HG03060 (cell line): ENCODE measurements around the gene KIF21B.

Experiments
- ATAC-seq: cut with Tn5 transposase; IDR thresholded peaks from one replicate; pipeline ENCODE4 v1.9.1; 2021; ENCODE audit warnings: low read depth, moderate number of reproducible peaks; ENCODE audit not compliant: unreplicated experiment

Gene KIF21B

GRCh38 chr1:201000391-201000790 lies 23.1 kb downstream of the KIF21B start:
- ATAC-seq, result no peak

- ATAC-seq, result no peak
These were observed 23.8 kb downstream of the KIF21B start for GRCh38 chr1:200999667-201000066.

DNA sequence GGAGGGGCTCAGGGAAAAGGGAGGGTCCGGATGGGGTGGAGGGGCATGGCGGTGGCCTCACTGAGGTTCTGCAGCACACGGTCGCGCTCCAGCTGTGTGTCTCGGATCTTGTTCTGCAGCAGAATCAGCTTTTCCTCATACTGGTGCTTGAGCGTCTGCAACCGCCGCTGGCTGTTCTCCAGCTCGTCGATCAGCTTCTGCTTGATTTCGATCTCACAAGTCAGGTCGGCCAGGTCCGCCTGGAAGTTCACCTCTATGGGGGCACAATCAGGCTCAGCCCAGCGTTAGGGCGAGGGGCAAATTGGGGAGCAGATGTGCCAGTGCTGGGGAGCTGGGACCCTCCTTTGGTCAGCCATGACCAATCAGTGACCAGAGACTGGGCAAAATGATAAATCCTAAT lies 25.2 kb downstream of the KIF21B start:
- ATAC-seq, result no peak

GRCh38 chr1:200992382-200993048 lies 31.0 kb downstream of the KIF21B start:
- no peak for ATAC-seq

DNA sequence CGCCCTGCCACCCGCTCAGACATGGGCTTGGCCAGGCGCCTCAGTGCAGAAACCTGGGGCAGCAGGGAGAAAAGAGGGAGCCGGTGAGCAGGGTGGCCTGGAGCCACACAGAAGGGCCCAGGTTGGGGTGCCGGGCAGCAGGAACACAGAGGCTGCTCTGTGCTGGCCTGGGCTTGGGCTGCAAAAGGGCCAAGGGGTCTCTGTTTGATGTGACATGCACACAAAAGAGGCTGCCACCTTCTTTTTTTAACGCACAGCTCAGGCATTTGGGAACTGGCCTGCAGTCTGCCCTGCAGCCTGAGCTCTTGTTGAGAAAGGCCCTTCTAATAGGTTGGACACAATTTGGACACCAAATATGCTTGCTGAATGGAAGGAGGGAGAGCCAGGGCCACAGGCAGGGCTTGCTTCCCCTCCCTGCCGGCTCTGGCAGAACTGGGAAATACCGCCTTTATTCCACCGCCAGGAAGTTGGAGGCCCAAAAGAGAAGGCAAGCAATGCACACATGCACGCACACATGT lies 32.4 kb downstream of the KIF21B start:
- no peak for ATAC-seq

GRCh38 chr1:200990114-200990513 lies 33.4 kb downstream of the KIF21B start:
- ATAC-seq, result no peak

DNA sequence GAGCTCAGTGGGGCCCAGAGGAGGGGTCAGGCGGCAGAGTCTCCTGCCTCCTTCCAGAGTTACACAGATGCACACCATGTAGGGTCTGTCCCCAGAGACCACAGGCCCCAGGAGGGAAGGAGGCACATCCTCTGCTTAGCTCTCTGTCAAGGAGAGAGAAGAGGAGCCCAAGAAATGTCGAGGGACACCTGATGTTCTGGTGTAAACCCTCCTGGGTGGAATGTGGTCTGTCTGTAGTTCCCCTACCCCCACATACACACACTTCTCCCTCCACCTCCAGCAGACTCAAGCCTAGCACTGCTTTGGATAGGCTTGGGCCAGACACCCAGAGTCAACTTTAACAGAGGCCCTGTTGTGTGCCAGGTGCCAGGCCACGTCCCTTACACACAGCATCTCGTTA lies 34.2 kb downstream of the KIF21B start:
- no peak for ATAC-seq

GRCh38 chr1:200988693-200989092 lies 34.8 kb downstream of the KIF21B start:
- no peak for ATAC-seq

DNA sequence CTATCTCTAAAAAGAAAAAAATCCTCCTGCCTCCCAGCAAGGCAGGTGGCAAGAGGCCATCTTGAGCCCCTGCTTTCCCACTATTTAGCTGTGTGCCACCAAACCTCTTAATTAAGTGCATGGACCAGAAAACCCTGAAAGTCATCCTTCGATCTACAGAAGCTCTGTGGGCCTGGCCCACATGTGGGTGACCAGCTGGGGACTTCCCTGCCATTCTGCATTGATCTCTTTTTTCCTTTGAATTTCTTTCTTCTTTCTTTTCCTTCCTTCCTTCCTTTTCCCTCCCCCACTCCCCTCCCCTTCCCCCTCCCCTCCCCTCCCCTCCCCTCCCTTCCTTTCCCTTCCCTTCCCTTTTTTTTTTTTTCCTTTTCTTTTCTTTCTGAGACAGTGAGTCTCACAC lies 38.0 kb downstream of the KIF21B start:
- no peak for ATAC-seq

DNA sequence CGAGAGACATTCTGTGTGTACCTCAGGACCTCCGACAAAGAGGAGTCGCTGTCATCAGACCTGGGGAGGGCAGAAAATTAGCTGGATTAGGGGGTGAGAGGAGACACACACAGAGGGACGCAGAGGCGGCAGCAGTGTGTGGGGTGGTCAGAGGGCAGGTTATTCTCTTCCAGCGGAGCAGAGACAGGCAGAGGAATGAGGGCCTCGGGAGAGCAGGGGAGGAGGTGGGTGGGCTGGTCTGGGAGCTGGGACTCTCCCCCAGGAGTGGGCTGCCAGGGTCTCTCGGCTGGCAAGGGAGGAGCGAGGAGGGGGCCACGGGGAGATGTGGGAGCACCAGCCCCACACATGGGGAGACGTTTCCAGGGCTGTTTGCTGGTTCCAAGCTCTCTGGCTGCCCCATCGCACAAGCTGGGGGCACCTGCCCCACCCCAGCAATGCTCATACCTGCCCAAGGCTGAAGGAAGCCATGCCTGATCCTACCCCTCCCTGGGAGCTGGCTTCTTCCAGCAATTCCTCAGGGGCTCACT lies 40.4 kb downstream of the KIF21B start:
- ATAC-seq, result no peak

- no peak for ATAC-seq
These were observed 41.2 kb downstream of the KIF21B start for GRCh38 chr1:200982071-200982945.

DNA sequence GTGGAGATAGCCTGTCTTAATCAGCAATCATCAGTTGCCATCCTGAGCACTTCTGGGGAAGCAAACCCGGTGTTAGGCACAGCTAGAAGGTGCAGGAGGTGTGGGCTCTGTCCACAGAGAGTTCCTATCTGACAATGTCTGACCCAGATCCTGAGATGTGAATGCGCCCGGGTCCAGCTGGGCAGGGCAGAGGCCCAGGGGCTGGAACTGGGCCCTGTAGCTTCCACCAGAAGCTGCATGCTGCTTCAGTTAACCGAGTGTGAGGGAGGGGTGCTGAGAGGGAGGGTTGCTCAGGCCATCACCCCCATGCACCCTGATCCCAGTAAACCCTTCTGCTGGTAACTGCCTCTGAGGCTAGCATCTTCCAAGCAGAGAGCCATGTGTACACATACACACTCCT lies 42.2 kb downstream of the KIF21B start:
- no peak for ATAC-seq

GRCh38 chr1:200980873-200981272 lies 42.6 kb downstream of the KIF21B start:
- ATAC-seq, result no peak

GRCh38 chr1:200980452-200980772 lies 43.1 kb downstream of the KIF21B start:
- no peak for ATAC-seq

DNA sequence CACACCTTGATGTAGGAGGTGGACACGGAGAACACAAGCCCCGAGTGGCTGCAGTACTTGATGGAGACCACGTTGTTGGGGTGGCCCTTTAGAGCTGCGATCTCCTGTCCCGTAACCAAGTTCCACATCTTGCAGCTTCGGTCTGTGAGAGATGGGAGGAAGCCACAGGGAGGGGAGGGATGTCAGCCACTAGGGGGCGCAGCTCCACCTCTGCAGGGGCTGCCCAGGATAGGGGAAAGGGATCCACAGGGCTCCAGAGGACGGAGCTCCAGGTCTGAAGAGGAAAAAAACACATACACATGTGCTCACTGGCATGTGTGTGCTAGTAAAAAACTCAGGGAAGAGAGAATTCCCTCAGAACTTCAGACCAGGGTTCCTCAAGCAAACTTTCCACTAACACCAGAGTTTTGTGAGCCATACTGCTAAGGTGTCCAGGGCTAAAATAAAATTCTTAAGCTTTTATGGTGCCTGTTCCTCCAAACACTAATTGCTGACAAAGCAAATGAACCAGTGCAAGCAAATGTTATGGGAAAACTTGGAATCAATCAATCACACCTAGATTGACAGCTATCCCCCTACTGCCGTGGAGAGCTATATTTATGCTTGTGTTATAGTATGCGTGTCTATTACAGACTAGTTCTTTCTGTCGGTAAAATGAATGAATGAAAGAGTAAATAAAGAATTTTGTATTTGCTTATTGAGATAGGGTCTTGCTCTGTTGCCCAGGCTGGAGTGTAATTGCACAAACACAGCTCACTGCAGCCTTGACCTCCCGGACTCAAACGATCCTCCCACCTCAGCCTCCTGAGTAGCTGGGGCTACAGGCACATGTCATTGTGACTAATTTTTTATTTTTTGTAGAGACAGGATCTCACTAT lies 43.7 kb downstream of the KIF21B start:
- no peak for ATAC-seq

DNA sequence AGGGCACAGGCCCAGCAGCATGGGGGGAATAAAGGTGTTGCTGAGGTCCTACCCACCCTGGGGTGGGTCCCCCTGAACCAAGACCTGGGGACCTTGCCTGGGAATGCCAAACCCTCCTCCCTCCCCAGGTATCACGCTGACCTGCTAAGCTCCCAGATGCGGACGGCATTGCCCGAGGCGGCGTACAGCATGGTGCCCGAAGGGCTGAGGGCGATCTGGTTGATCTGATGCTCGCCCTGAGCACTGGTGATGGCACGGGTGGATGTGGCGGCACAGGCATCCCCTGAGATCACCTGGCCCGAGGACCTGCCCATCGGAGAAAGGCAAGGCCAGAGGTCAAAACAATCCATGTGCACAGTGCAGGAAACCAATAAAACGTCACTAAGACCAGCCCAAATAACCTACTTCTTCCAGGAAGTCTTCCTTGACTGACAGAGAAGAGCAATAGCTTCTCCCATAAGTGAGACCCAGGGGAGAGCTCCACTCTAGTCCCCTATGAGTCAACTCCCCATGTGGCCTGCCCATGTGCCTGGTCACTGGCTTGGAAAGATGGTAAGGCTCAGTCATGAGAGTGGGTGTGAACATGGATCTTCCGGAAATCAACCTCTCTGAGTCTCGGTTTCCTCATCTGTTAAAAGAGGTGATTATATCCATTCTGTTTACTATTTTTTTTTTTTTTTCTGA lies 46.3 kb downstream of the KIF21B start:
- no peak for ATAC-seq

GRCh38 chr1:200976634-200977033 lies 46.9 kb downstream of the KIF21B start:
- ATAC-seq, result no peak

DNA sequence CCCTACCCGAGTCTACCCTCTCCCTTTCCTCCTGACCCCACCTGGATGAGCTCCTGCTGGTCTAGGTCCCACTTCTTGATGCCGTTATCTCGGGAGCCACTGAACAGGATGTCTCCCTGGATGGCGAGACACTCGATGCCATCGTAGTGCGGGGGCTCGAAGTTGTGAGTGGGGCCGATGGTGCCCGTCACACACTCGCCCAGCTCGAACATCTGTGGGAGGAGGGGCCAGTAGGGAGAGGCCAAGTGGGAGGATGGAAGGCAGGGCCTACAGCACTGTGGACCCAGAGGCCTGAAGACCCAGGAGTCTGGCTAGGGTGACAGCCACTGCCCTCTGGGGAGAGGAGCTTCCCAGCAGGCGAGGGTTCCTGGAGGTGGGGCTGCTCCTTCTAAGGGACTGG lies 48.1 kb downstream of the KIF21B start:
- ATAC-seq, result no peak

DNA sequence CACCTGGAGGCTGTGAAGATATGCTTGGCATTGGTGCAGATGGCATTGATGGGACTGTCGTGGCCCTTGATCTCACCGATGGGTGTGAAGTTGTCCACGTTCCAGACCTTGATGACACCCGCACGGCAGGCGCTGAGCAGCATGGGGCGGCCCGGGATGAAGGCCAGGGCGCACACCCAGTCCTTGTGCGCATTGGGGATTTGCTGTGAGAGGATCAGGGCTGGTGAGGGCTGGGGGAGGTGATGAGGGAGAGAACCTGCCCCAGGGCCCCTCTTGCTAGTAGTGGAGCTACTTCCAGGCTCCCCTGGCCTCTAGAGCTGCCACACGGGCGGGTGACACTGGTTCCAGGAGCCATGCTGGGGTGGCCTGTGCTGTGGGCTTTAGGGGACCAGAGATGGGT lies 48.8 kb downstream of the KIF21B start:
- no peak for ATAC-seq
